HepG2 (cell line): ENCODE measurements around the gene HMG20B. TPM values are rescaled to one million over a fixed set of nuclear protein-coding genes. Genes with fewer than 3 reads are reported as not detected.
A peak's percentile ranks its signal among the peaks of the same experiment; 100 is the strongest.

Source experiments
- BHLHE40 ChIP-seq: IDR thresholded peaks from 2 replicates; pipeline ENCODE4 v1.6.1; 2011; ENCODE audit warnings: low read length, improper control_type of control experiment
- BORCS8-MEF2B ChIP-seq: sonication (generic); formaldehyde crosslinking; IDR thresholded peaks from 2 replicates; pipeline ENCODE4 v1.8.0; 2022; ENCODE audit warnings: mild to moderate bottlenecking, missing genetic modification reagents
- CEBPB ChIP-seq: IDR thresholded peaks from 2 replicates; pipeline ENCODE4 v1.6.1; 2011; ENCODE audit warnings: low read depth, low read length, improper control_type of control experiment, borderline replicate concordance
- CREB1 ChIP-seq, 2 experiments: fragments of 450-650 bp in 1 of 2; IDR thresholded peaks; 2 replicates each; pipeline ENCODE4 v1.6.1; 2016 to 2017; ENCODE audit warnings: control low read depth in 1 of 2, mild to moderate bottlenecking in 1 of 2, missing compliant biosample characterization in 1 of 2, missing genetic modification characterization in 1 of 2
- HHEX ChIP-seq: IDR thresholded peaks from 2 replicates; pipeline ENCODE4 v1.6.1; 2016; ENCODE audit warnings: control low read depth
- PAWR ChIP-seq: sonication (generic); formaldehyde crosslinking; IDR thresholded peaks from 2 replicates; pipeline ENCODE4 v1.4.0; 2020; ENCODE audit warnings: missing genetic modification reagents, mild to moderate bottlenecking, borderline replicate concordance
- RFX3 ChIP-seq: IDR thresholded peaks from 2 replicates; pipeline ENCODE4 v1.6.1; 2016; ENCODE audit warnings: missing biosample characterization, missing genetic modification reagents
- SKI ChIP-seq: fragments of 450-650 bp; IDR thresholded peaks from one replicate; pipeline ENCODE4 v1.6.1; 2018; ENCODE audit warnings: mild to moderate bottlenecking; ENCODE audit not compliant: partially characterized antibody
- SSRP1 ChIP-seq: IDR thresholded peaks from 2 replicates; pipeline ENCODE4 v1.6.1; 2016; ENCODE audit warnings: control low read depth
- TAF15 ChIP-seq: fragments of 200-400 bp; formaldehyde crosslinking; IDR thresholded peaks from one replicate; pipeline ENCODE4 v1.6.1; 2018; ENCODE audit warnings: mild to moderate bottlenecking, low read depth, low read length; ENCODE audit not compliant: poor library complexity, severe bottlenecking
- TOE1 ChIP-seq: sonication (generic); formaldehyde crosslinking; IDR thresholded peaks from 2 replicates; pipeline ENCODE4 v1.4.0; 2020; ENCODE audit warnings: mild to moderate bottlenecking, missing genetic modification reagents
- TOPORS ChIP-seq: sonication (generic); formaldehyde crosslinking; IDR thresholded peaks from 2 replicates; pipeline ENCODE4 v1.8.0; 2023; ENCODE audit warnings: mild to moderate bottlenecking, missing genetic modification reagents
- ZBTB7B ChIP-seq: sonication (generic); formaldehyde crosslinking; IDR thresholded peaks from 2 replicates; pipeline ENCODE4 v1.4.0; 2020; ENCODE audit warnings: missing genetic modification reagents
- ZNF136 ChIP-seq: sonication (generic); formaldehyde crosslinking; IDR thresholded peaks from 2 replicates; pipeline ENCODE4 v1.8.1; 2022; ENCODE audit warnings: low read depth, mild to moderate bottlenecking, moderate library complexity, missing genetic modification reagents
- ZNF326 ChIP-seq: sonication (generic); formaldehyde crosslinking; IDR thresholded peaks from 2 replicates; pipeline ENCODE4 v1.4.0; 2020; ENCODE audit warnings: missing genetic modification reagents, borderline replicate concordance
- ZNF446 ChIP-seq: sonication (generic); formaldehyde crosslinking; IDR thresholded peaks from 2 replicates; pipeline ENCODE4 v1.5.0; 2020; ENCODE audit warnings: mild to moderate bottlenecking, missing genetic modification reagents
- ZNF672 ChIP-seq: sonication (generic); formaldehyde crosslinking; IDR thresholded peaks from 2 replicates; pipeline ENCODE4 v1.8.1; 2022; ENCODE audit warnings: missing genetic modification reagents
- ZNF792 ChIP-seq: IDR thresholded peaks from 2 replicates; pipeline ENCODE4 v1.6.1; 2016
- polyA plus RNA-seq, 8 experiments: library from polyadenylated mRNA; depleted of rRNA in 3 of 8; stranded (reverse) in 7 of 8; unstranded in 1 of 8; fragments of >200 nt; fragmentation: Illumina TruSeq in 4 of 8; extraction: Trizol in 4 of 8; gene quantifications; 2 replicates each; pipeline versions ENCODE4 v1.2.1 to v1.2.3, GENCODE V29; 2011 to 2016; ENCODE audit warnings: low read depth in 4 of 8, missing spikeins in 1 of 8, mixed read lengths in 1 of 8; ENCODE audit not compliant: insufficient read depth in 1 of 8
- total RNA-seq, 5 experiments: library from RNA; depleted of rRNA; stranded (reverse); fragments of >200 nt; fragmentation: Illumina TruSeq; extraction: Trizol; gene quantifications; 2 replicates each; pipeline ENCODE4 v1.2.3, GENCODE V29; 2016; ENCODE audit warnings: low read depth in 1 of 5
- TF ChIP-seq, protein P1 (sequence below): sonication (generic); formaldehyde crosslinking; conservative IDR thresholded peaks from 2 replicates; pipeline ENCODE4 v1.5.0; 2020; ENCODE audit warnings: missing genetic modification reagents
- TF ChIP-seq, protein P2 (sequence below): sonication (generic); IDR thresholded peaks from 2 replicates; pipeline ENCODE4 v1.6.1; 2016; ENCODE audit warnings: low read depth, borderline replicate concordance
- TF ChIP-seq, protein P3 (sequence below): sonication (generic); formaldehyde crosslinking; IDR thresholded peaks from 2 replicates; pipeline ENCODE4 v1.5.1; 2020; ENCODE audit warnings: mild to moderate bottlenecking, missing genetic modification reagents, moderate library complexity
- TF ChIP-seq, protein P4 (sequence below): IDR thresholded peaks from 2 replicates; pipeline ENCODE4 v1.6.1; 2016; ENCODE audit warnings: missing genetic modification reagents, missing compliant biosample characterization
- TF ChIP-seq, protein P5 (sequence below): sonication (generic); formaldehyde crosslinking; IDR thresholded peaks from 2 replicates; pipeline ENCODE4 v1.8.1; 2023; ENCODE audit warnings: mild to moderate bottlenecking, missing genetic modification reagents, borderline replicate concordance

HMG20B gene
- total and polyA plus RNA-seq, 2 of the 13 experiments (the other 11 are each of a cell fraction or from before 2014, with no cell fraction given) = 23.9 to 29.2 TPM

DNA sequence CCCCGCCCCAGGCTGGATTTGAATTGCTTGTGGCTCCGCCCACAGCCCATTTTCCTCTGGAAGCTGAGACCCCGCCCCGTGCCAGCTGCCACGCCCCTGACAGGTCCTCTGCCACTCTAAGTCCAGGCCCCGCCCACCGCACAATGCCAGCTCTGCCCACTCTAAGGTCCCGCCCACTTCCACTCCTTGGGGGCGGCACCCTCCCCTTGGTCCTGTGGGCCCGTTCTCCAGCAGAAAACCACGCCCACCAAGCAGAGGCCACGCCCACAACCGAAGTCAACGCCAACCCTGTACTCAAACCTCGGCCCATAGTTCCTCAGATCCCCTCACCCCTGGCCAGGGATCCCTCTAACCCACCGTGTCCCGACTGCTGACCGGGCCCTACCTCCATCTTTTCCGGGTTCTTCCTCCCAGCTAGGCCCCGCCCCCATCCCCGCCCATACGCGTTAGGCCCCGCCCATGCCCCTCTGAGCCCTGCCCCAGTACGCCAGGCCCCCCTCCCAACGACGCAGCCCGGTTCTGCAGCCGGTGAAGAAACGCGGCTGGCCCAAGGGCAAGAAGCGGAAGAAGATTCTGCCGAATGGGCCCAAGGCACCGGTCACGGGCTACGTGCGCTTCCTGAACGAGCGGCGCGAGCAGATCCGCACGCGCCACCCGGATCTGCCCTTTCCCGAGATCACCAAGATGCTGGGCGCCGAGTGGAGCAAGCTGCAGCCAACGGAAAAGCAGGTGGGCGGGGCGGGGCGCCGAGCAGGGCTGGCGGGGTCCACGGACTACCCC, 1.3 kb downstream of the HMG20B start (continued):
- TF ChIP-seq ZBTB7B (no peak), RFX3 (CRISPR knock-in tag) (no peak), BHLHE40 (no peak), ZNF672 (CRISPR knock-in tag) (no peak), PAWR (CRISPR knock-in tag) (no peak), TAF15 (no peak), CREB1 (IDR thresholded peaks at IDR 0.05) (no peak), CREB1 (CRISPR knock-in tag; IDR thresholded peaks at IDR 0.05) (no peak), CEBPB (no peak), ZNF136 (CRISPR knock-in tag) (no peak), SKI (no peak), SSRP1 (CRISPR knock-in tag) (no peak), HHEX (CRISPR knock-in tag) (no peak), TOE1 (CRISPR knock-in tag) (no peak), ZNF792 (no peak), ZNF326 (no peak), ZNF446 (no peak), TOPORS (CRISPR knock-in tag) (no peak), BORCS8-MEF2B (CRISPR knock-in tag) (no peak)
- TF ChIP-seq, protein P1, sequence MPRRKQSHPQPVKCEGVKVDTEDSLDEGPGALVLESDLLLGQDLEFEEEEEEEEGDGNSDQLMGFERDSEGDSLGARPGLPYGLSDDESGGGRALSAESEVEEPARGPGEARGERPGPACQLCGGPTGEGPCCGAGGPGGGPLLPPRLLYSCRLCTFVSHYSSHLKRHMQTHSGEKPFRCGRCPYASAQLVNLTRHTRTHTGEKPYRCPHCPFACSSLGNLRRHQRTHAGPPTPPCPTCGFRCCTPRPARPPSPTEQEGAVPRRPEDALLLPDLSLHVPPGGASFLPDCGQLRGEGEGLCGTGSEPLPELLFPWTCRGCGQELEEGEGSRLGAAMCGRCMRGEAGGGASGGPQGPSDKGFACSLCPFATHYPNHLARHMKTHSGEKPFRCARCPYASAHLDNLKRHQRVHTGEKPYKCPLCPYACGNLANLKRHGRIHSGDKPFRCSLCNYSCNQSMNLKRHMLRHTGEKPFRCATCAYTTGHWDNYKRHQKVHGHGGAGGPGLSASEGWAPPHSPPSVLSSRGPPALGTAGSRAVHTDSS (CRISPR knock-in tag) = no peak
- TF ChIP-seq, protein P2, sequence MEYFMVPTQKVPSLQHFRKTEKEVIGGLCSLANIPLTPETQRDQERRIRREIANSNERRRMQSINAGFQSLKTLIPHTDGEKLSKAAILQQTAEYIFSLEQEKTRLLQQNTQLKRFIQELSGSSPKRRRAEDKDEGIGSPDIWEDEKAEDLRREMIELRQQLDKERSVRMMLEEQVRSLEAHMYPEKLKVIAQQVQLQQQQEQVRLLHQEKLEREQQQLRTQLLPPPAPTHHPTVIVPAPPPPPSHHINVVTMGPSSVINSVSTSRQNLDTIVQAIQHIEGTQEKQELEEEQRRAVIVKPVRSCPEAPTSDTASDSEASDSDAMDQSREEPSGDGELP = no peak
- TF ChIP-seq, protein P3, sequence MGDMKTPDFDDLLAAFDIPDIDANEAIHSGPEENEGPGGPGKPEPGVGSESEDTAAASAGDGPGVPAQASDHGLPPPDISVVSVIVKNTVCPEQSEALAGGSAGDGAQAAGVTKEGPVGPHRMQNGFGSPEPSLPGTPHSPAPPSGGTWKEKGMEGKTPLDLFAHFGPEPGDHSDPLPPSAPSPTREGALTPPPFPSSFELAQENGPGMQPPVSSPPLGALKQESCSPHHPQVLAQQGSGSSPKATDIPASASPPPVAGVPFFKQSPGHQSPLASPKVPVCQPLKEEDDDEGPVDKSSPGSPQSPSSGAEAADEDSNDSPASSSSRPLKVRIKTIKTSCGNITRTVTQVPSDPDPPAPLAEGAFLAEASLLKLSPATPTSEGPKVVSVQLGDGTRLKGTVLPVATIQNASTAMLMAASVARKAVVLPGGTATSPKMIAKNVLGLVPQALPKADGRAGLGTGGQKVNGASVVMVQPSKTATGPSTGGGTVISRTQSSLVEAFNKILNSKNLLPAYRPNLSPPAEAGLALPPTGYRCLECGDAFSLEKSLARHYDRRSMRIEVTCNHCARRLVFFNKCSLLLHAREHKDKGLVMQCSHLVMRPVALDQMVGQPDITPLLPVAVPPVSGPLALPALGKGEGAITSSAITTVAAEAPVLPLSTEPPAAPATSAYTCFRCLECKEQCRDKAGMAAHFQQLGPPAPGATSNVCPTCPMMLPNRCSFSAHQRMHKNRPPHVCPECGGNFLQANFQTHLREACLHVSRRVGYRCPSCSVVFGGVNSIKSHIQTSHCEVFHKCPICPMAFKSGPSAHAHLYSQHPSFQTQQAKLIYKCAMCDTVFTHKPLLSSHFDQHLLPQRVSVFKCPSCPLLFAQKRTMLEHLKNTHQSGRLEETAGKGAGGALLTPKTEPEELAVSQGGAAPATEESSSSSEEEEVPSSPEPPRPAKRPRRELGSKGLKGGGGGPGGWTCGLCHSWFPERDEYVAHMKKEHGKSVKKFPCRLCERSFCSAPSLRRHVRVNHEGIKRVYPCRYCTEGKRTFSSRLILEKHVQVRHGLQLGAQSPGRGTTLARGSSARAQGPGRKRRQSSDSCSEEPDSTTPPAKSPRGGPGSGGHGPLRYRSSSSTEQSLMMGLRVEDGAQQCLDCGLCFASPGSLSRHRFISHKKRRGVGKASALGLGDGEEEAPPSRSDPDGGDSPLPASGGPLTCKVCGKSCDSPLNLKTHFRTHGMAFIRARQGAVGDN (CRISPR knock-in tag) = peak; percentile 31; the same call in 1 of the 2 replicates
- TF ChIP-seq, protein P4, sequence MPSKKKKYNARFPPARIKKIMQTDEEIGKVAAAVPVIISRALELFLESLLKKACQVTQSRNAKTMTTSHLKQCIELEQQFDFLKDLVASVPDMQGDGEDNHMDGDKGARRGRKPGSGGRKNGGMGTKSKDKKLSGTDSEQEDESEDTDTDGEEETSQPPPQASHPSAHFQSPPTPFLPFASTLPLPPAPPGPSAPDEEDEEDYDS (CRISPR knock-in tag) = no peak
- TF ChIP-seq, protein P5, sequence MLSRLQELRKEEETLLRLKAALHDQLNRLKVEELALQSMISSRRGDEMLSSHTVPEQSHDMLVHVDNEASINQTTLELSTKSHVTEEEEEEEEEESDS (CRISPR knock-in tag) = no peak
